ENCODE results near the gene SLFN14.
"Not testable (repeated sequence)": the region's sequence is repeated elsewhere in the genome, so short reads cannot be mapped to it uniquely, and the experiment has no call there.

Gene SLFN14

DNA sequence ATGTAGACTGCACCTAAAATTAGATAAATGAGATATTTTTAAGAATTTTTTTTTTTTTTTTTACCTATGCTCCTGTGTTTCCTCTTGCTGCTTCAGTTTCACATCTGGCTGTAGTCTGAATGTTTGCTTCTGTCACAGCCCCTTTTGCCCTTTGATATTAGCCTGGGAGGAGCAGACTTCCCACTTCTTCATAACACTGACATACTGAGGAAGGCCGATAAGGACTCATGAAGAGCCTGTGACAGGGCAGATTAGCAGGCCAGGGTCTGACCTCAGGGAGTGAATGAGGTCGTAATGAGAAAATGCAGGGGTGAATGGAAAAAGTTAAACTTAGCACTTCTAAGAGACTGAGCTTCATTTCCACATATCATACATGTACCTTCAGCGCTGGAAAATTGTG lies at the start of gene SLFN14:
Gene SLFN14 (minus strand): TSS at position 117 of the 400 bp plus-strand sequence. CDS start 2,757 bp downstream, outside the sequence.
- no peak for DNase-seq (ENCODE audit: low read depth in 3 of 3, low spot score in 1 of 3)

GRCh38 chr17:35609831-35610230 lies 49.2 kb upstream of the SLFN14 start:
- no peak for DNase-seq (ENCODE audit: low read depth in 3 of 3, low spot score in 1 of 3)

- DNase-seq (ENCODE audit: low read depth in 3 of 3, low spot score in 1 of 3) = no peak
Observed at GRCh38 chr17:35607239-35607847, 46.7 kb upstream of the SLFN14 start.

DNA sequence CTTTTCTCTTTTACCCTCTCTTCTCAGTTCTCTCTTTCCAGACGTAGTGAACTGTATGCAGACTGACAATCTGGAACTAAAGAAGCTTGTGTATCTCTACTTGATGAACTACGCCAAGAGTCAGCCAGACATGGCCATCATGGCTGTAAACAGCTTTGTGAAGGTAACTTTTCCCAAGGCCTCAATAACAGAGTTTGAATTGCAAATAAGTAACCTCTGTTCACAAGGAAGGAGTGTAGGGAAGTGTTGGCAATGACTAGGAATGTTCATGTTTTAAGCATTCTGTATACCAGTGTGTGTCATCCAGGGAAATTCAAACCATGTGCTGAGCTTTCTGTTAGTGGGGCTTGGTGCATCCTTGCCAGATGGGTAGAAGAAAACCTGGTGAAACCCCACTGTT lies 45.1 kb upstream of the SLFN14 start:
- DNase-seq (ENCODE audit: low read depth in 3 of 3, low spot score in 1 of 3) = no peak

GRCh38 chr17:35603674-35604073 lies 43.1 kb upstream of the SLFN14 start:
- no peak for DNase-seq (ENCODE audit: low read depth in 3 of 3, low spot score in 1 of 3)

- DNase-seq (ENCODE audit: low read depth in 3 of 3, low spot score in 1 of 3) = no peak
Observed at GRCh38 chr17:35597604-35598003, 37.0 kb upstream of the SLFN14 start.

- DNase-seq (ENCODE audit: low read depth in 3 of 3, low spot score in 1 of 3) = no peak
Observed at GRCh38 chr17:35596530-35597233, 36.1 kb upstream of the SLFN14 start.

- DNase-seq (ENCODE audit: low read depth in 3 of 3, low spot score in 1 of 3) = no peak
Observed at GRCh38 chr17:35596072-35596471, 35.5 kb upstream of the SLFN14 start.

DNA sequence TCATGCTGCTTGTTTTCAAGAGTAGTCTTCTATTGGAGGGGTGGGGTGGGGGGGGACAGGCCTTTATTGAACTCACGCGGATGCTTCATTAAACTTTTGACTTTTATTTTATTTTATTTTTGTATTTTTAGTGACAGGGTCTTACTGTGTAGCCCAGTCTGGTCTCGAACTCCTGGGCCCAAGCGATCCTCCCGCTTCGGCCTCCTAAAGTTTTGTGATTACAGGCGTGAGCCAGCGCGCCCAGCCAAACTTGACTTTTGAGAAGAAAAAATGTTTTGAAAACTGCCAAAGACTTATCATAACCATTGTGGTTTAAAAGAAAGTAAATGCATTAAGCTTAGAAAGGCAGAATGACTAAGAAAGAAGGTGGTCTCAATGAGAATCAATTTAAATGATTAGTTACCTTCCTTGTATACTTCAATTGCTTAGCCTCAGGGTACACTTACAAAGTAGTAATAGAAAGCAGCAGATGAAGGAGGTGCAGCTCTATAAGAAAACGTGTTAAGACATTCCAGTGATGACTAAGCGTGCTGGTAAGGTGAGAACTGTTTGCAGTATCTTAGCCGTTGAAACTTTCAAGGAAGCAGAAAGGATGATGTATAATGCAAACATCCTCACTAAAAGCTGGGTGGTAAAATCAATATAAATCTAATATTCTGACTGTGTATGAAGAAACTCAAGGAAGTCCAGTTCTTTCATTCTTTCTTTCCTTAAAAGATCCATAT lies 27.7 kb upstream of the SLFN14 start:
- DNase-seq (ENCODE audit: low read depth in 3 of 3, low spot score in 1 of 3) = no peak

- DNase-seq (ENCODE audit: low read depth in 3 of 3, low spot score in 1 of 3) = peak; percentile 90 to 99 (median 98)
Observed at GRCh38 chr17:35587074-35587961, 26.7 kb upstream of the SLFN14 start, which contains the start of gene AP2B1. Gene AP2B1 (plus strand): TSS chr17:35587322. CDS start chr17:35594031, 6,709 bp downstream.

DNA sequence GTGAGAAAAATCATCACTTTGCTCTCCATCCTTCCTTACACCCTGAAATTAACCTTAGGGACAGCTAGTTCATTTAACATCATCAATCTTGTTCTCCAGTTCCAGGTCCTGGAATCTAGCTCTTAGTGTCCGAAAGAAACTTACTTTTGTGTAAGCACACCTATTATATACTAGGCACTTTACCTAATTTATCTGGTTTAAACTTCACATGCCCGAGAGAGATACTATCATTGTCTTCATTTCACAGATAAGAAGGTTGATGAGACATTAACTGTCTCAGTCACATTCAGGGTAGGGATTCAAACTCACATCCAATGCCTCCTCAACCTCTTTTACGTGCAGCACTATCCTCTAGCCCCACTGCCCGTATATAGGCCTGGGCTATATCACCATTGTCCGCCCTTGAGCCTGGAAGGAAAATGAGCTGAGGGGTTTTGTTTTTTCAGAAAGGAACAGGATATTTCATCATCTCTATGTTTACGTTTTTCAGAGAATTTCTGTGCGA lies 26.0 kb upstream of the SLFN14 start:
- DNase-seq (ENCODE audit: low read depth in 3 of 3, low spot score in 1 of 3) = no peak

DNA sequence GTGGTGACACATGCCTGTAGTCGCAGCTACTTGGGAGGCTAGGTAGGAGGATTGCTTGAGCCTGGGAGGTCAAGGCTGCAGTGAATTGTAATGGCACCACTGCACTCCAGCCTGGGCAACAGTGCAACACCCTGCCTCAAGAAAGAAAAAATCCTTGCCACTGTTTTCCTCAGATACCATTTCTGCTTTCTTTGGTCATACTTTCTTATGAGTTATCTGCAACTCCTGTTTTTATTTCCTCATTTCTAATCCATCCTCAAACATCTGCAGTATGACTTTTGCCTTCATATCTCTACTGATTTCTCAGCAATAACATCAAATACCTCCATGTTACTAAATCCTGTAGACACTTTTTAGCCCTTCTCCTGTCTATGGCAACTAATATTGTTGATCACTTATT lies 23.4 kb upstream of the SLFN14 start:
- no peak for DNase-seq (ENCODE audit: low read depth in 3 of 3, low spot score in 1 of 3)

DNA sequence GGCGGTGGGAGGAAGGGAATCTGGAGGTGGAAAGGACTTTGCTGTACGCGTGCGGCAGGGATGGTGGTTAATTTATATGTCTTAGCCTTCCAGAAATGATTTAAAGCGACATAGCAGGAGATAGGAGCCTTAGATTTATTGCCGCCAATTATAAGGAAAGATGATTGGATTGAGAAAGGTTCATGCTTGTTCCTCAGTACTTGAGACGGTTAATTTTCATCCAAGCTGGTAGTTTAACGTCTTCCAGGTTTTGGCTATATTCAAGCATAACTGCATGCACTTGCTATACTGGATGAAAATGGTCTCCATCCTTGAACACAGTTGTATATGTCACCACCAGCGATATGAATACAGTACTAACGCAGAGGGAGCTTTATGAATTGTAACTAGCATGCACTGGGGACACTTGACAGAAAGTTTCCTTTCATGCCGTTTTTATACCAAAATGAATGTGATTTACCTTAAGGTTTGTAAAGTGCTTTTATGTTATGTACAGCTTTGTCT lies 18.4 kb upstream of the SLFN14 start:
- DNase-seq (ENCODE audit: low read depth in 3 of 3, low spot score in 1 of 3) = no peak

DNA sequence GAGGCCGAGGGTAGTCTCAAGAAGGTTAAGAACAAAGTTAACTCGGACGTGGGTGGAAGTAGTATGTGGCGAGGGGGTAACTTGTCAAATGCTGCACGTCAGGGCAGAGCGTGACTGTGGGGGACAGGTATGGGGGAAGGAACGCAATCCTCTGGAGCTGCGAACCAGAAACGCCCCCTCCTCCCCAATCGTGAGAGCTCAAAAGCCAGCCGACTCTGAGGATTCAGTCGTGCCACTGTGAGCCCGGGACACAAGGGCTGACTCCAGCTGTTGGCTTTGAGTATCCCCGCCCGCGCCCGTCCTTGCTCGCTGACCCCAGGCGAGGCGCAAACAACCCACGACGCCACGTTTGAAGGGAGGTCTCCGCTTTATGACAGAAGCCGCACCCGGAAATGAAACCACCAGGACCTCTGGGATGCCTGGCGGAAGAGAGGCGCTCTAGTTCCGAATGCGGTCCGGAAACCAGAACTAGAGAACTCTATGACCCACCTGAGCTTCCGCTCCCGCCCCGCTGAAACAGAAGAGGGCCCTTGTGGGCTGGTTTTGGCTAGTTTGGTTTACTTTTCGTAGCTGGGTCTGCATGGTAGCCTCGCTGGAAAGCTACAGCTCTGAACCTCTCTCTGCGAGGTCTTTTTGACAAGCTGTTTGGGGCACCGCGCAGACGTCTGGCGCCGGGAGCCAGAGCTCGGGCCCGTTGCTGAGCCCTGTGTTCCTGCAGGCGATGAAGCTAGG lies 17.7 kb upstream of the SLFN14 start, which contains the start of gene PEX12:
Gene PEX12 (minus strand): TSS at position 375 of the 732 bp plus-strand sequence. CDS start 550 bp downstream, outside the sequence.
- peak; percentile 64 to 76 (median 72) for DNase-seq (ENCODE audit: low read depth in 3 of 3, low spot score in 1 of 3)

- no peak for DNase-seq (ENCODE audit: low read depth in 3 of 3, low spot score in 1 of 3)
Observed at GRCh38 chr17:35577830-35578196, 17.2 kb upstream of the SLFN14 start.

DNA sequence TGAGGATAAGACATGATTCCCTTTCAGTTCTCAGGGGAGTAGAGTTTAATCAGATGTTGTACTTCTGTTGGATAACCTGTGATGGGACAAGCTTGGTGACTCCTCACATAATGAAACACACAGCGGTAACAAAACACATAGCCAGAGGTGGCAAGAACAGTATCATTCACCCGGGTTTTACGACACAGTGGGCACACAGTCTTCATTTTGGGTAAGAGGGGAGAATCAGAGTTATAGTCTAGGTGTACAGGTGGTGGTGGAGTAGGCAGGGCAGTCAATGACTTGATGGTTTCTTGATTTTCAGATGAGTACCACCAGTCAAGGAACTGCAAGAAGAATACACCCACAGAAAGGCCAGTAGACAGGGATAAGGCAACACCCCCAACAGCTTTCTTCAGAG lies 15.1 kb upstream of the SLFN14 start:
- DNase-seq (ENCODE audit: low read depth in 3 of 3, low spot score in 1 of 3) = no peak

DNA sequence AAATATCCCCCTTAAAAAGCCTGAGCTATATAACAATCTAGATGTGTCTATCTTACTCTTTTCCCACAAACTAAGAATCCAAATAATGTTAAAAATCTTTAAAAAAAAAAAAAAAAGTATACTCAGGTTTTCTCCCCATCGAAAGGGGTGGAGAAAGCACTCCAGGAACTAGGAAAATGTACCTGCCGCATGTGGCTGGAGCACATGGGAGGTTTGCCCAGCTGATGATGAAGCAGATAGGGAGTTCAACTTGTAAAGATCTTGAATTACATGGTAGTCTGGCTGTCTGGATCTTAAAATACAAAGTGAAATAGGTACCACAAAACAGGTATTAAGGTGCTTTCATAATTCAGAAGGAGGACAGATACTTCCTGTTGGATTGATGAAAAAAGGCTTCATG lies 8.8 kb upstream of the SLFN14 start:
- DNase-seq (ENCODE audit: low read depth in 3 of 3, low spot score in 1 of 3) = no peak

GRCh38 chr17:35568561-35568960 lies 7.9 kb upstream of the SLFN14 start:
- peak in 1 of 3 donors; percentile 24 for DNase-seq (ENCODE audit: low read depth in 3 of 3, low spot score in 1 of 3)

GRCh38 chr17:35566968-35567367 lies 6.3 kb upstream of the SLFN14 start:
- no peak for DNase-seq (ENCODE audit: low read depth in 3 of 3, low spot score in 1 of 3)

DNA sequence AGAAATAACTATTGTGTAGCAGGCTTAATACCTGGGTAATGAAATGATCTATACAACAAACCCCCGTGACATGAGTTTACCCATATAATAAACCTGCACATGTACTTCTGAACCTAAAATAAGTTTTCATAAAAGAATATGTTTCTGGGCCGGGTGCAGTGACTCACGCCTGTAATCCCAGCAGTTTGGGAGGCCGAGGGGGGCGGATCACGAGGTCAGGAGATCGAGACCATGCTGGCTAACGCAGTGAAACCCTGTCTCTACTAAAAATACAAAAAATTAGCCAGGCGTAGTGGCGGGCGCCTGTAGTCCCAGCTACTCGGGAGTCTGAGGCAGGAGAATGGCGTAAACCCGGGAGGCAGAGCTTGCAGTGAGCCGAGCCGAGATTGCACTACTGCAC lies 2.6 kb upstream of the SLFN14 start:
- not testable (repeated sequence) for DNase-seq (ENCODE audit: low read depth in 3 of 3, low spot score in 1 of 3)

All from stimulated activated CD4-positive, alpha-beta T cell treated with anti-CD3 and anti-CD28 coated beads, TNF-alpha, amount 100 ng/mL, for 1 hour (primary cell).